Superior temporal gyrus (tissue), 1 donor: ENCODE data around the gene IRF9.
A peak's percentile ranks its signal among the peaks of the same experiment; 100 is the strongest.

ENCODE experiments used
- DNase-seq: peaks from one replicate; pipeline ENCODE4 v3.0.0-alpha.2; 2016; ENCODE audit errors: extremely low spot score

The IRF9 gene

GRCh38 chr14:24160850-24161804 is at the start of gene IRF9:
Gene IRF9, plus strand, starts transcription at chr14:24161265. Its CDS starts 880 bp downstream, at chr14:24162145.
- peak; percentile 99 for DNase-seq

- no peak for DNase-seq
Observed at GRCh38 chr14:24113379-24113800, 47.7 kb upstream of the IRF9 start.

GRCh38 chr14:24113801-24114531 is 47.1 kb upstream of the IRF9 start:
- peak; percentile 43 for DNase-seq

- DNase-seq = peak; percentile 99
Observed at GRCh38 chr14:24114532-24115421, 46.3 kb upstream of the IRF9 start, which contains the start of the genes DCAF11 and NRL. Gene DCAF11, plus strand, starts transcription at chr14:24114777. Its CDS starts 818 bp downstream, at chr14:24115595. Gene NRL, minus strand, starts transcription at chr14:24114949. Its CDS starts 32,101 bp downstream, at chr14:24082848.

GRCh38 chr14:24115422-24116127 is 45.5 kb upstream of the IRF9 start:
- no peak for DNase-seq

GRCh38 chr14:24116128-24116814 is 44.8 kb upstream of the IRF9 start:
- no peak for DNase-seq

GRCh38 chr14:24117179-24117578 is 43.9 kb upstream of the IRF9 start:
- no peak for DNase-seq

- no peak for DNase-seq
Observed at GRCh38 chr14:24119691-24120090, 41.4 kb upstream of the IRF9 start.

- DNase-seq = no peak
Observed at GRCh38 chr14:24121210-24121609, 39.9 kb upstream of the IRF9 start.

- DNase-seq = no peak
Observed at GRCh38 chr14:24122416-24122815, 38.6 kb upstream of the IRF9 start.

- DNase-seq = no peak
Observed at GRCh38 chr14:24122898-24123297, 38.2 kb upstream of the IRF9 start.

- DNase-seq = no peak
Observed at GRCh38 chr14:24123424-24124417, 37.3 kb upstream of the IRF9 start.

- DNase-seq = no peak
Observed at GRCh38 chr14:24126939-24127338, 34.1 kb upstream of the IRF9 start.

GRCh38 chr14:24127673-24128072 is 33.4 kb upstream of the IRF9 start:
- no peak for DNase-seq

GRCh38 chr14:24129410-24129998 is 31.6 kb upstream of the IRF9 start:
- DNase-seq = no peak

- DNase-seq = no peak
Observed at GRCh38 chr14:24130380-24130716, 30.7 kb upstream of the IRF9 start, which contains the start of gene FITM1. Gene FITM1, plus strand, starts transcription at chr14:24130659. Its CDS starts 905 bp downstream, at chr14:24131564.

GRCh38 chr14:24130717-24131548 is 30.1 kb upstream of the IRF9 start:
- DNase-seq = no peak

- no peak for DNase-seq
Observed at GRCh38 chr14:24131549-24131966, 29.5 kb upstream of the IRF9 start.
